Measurements from ENCODE around the gene BANP.
"Not testable (repeated sequence)": the region's sequence is repeated elsewhere in the genome, so short reads cannot be mapped to it uniquely, and the experiment has no call there.

BANP gene

DNA sequence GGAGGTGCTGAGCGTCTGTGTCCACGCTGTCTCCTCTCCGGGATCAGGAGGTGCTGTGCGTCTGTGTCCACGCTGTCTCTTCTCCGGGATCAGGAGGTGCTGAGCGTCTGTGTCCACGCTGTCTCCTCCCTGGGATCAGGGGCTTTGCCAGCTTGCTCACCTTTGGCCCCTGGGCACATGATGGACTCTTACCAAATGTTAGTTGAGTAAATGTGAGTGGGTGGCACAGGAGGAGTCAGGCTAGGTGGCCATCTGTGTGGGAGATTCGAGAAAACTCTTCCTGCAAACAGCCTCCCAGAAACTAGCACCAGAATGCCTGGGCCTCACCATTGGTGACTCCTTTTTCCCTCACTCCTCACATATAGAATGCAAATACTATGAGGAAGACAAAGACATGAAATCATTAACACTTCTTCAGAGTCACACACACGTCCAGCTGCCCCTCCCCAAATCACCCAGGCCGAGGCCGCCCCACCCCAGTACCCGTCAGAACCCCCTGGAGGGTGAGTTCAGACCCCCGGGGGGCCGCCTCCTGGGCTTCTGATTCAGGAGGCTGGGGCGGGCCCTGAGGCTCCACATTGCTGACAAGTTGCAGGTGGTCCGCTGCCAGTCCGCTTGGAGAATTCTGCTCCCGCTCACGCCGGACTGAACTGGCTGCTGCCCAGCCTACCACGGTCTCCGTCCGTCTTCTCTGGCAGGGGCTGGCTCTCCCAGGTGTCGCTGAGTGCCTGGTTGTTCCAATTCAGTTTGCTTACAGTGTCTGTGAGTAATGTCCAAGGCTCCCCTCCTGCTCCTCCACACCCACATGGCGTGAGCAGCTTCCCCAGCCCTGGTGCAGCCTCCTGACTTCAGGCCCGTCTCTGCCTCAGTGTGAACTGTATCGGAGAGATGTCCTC lies 158.7 kb downstream of the BANP start:
- H3K9me3 ChIP-seq (ENCODE audit: control insufficient read depth, insufficient read depth, low read depth, low read length); H3K4me1 ChIP-seq (ENCODE audit: control insufficient read depth, insufficient read depth, low read length); H3K4me3 ChIP-seq (ENCODE audit: low read depth, low read length); POLR2A ChIA-PET; H3K36me3 ChIP-seq (ENCODE audit: control insufficient read depth in 2 of 2, insufficient read depth in 1 of 2, low read length in 2 of 2); H3K27ac ChIP-seq (ENCODE audit: extremely low read depth, low read depth, low read length); CTCF ChIA-PET: not testable (repeated sequence)
- 0 out of 2 replicates have a peak, but pooled peaks have one; percentile 10 for TF ChIP-seq GLIS1 (tag by site-specific recombination; IDR thresholded peaks at IDR 0.05)

DNA sequence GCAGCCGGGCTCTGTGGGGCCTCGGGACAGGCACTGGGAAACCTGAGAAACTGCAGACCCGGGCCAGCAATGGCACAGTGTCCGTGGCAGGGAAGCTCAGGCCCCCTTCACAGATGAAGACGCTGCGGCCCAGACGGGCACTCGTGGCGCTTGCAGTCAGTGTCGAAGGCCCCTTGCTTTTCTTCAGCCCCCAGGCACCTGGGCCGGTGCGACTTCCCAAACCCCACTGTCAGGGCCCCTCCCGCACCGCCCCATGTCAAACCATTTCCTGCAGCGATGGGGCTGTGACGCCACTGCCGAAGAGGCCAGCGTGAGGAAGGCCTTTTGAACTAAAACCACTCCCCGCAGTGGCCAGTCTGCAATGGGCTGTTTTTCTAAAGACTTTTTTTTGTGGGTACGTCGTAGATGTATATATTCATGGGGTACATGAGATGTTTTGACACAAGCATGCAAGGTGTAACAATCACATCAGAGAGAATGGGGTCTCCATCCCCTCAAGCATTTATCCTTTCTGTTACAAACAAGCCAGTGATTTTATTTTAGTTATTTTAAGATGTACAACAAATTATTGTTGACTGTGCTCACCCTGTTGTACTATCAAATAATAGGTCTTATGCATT lies 159.8 kb downstream of the BANP start:
- H3K9me3 ChIP-seq (ENCODE audit: control insufficient read depth, insufficient read depth, low read depth, low read length); POLR2A ChIA-PET; H3K36me3 ChIP-seq (ENCODE audit: control insufficient read depth in 2 of 2, insufficient read depth in 1 of 2, low read length in 2 of 2); H3K4me1 ChIP-seq (ENCODE audit: control insufficient read depth, insufficient read depth, low read length); H3K27ac ChIP-seq (ENCODE audit: extremely low read depth, low read depth, low read length); H3K4me3 ChIP-seq (ENCODE audit: low read depth, low read length); CTCF ChIA-PET: not testable (repeated sequence)

DNA sequence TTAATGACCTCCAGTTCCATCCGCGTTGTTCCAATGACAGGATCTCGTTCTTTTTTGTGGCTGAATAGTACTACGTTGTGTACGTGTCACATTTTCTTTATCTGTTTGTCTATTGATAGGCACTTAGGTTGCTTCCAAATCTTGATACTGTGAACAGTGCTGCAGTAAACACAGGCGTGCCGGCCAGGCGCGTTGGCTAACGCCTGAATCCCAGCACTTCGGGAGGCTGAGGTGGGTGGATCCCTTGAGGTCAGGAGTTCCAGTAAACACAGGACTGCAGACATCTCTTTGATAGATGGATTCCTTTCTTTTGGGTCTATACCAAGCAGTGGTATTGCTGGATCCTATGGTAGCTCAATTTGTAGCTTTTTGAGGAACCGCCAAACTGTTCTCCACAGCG lies 160.7 kb downstream of the BANP start:
- H3K4me3 ChIP-seq (ENCODE audit: low read depth, low read length); H3K4me1 ChIP-seq (ENCODE audit: control insufficient read depth, insufficient read depth, low read length); H3K27ac ChIP-seq (ENCODE audit: extremely low read depth, low read depth, low read length); H3K36me3 ChIP-seq (ENCODE audit: control insufficient read depth in 2 of 2, insufficient read depth in 1 of 2, low read length in 2 of 2); H3K9me3 ChIP-seq (ENCODE audit: control insufficient read depth, insufficient read depth, low read depth, low read length); POLR2A ChIA-PET; CTCF ChIA-PET: not testable (repeated sequence)

DNA sequence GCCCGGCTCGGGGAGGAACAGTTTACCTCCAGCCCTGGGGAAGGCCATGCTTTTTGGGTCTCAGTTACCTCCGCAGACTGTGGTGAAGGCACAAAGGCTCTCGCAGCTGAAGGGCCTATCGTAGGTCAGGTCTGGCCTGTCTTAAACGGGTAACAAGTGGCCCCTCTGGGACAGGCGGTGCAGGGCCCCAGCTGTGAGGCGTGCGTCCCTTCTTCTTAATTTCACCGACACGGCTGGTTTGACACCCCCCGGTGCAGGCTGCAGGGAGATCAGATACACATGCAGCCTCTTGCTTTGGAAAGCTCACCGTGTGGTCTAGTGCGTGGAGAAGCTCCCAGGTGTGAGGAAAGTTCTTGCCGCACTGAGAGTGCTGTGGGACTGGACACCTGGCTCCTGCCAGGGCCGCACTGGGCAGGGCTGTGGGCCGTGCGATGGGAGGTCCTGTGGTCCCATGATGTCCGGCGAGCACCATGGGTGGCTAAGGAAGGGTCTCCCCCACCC lies 162.4 kb downstream of the BANP start:
- H3K4me1 ChIP-seq (ENCODE audit: control insufficient read depth, insufficient read depth, low read length) = no peaks in the 10 kb centered on the region; the same call in 1 of the 2 replicates
- no peaks in the 10 kb centered on the region for H3K36me3 ChIP-seq (ENCODE audit: control insufficient read depth in 2 of 2, insufficient read depth in 1 of 2, low read length in 2 of 2)
- no peak overlapping the region for H3K4me3 ChIP-seq (ENCODE audit: low read depth, low read length)
- ChIA-PET CTCF (no interaction called here), POLR2A (no interaction called here)
- no peak overlapping the region for H3K27ac ChIP-seq (ENCODE audit: extremely low read depth, low read depth, low read length)
- H3K9me3 ChIP-seq (ENCODE audit: control insufficient read depth, insufficient read depth, low read depth, low read length) = no peaks in the 10 kb centered on the region
- no peak for TF ChIP-seq KLF10 (tag by site-specific recombination; IDR thresholded peaks at IDR 0.05)
- TF ChIP-seq, protein P1, sequence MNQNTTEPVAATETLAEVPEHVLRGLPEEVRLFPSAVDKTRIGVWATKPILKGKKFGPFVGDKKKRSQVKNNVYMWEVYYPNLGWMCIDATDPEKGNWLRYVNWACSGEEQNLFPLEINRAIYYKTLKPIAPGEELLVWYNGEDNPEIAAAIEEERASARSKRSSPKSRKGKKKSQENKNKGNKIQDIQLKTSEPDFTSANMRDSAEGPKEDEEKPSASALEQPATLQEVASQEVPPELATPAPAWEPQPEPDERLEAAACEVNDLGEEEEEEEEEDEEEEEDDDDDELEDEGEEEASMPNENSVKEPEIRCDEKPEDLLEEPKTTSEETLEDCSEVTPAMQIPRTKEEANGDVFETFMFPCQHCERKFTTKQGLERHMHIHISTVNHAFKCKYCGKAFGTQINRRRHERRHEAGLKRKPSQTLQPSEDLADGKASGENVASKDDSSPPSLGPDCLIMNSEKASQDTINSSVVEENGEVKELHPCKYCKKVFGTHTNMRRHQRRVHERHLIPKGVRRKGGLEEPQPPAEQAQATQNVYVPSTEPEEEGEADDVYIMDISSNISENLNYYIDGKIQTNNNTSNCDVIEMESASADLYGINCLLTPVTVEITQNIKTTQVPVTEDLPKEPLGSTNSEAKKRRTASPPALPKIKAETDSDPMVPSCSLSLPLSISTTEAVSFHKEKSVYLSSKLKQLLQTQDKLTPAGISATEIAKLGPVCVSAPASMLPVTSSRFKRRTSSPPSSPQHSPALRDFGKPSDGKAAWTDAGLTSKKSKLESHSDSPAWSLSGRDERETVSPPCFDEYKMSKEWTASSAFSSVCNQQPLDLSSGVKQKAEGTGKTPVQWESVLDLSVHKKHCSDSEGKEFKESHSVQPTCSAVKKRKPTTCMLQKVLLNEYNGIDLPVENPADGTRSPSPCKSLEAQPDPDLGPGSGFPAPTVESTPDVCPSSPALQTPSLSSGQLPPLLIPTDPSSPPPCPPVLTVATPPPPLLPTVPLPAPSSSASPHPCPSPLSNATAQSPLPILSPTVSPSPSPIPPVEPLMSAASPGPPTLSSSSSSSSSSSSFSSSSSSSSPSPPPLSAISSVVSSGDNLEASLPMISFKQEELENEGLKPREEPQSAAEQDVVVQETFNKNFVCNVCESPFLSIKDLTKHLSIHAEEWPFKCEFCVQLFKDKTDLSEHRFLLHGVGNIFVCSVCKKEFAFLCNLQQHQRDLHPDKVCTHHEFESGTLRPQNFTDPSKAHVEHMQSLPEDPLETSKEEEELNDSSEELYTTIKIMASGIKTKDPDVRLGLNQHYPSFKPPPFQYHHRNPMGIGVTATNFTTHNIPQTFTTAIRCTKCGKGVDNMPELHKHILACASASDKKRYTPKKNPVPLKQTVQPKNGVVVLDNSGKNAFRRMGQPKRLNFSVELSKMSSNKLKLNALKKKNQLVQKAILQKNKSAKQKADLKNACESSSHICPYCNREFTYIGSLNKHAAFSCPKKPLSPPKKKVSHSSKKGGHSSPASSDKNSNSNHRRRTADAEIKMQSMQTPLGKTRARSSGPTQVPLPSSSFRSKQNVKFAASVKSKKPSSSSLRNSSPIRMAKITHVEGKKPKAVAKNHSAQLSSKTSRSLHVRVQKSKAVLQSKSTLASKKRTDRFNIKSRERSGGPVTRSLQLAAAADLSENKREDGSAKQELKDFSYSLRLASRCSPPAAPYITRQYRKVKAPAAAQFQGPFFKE (tag by site-specific recombination; IDR thresholded peaks at IDR 0.05; ENCODE audit: borderline replicate concordance) = no peak
- TF ChIP-seq ZNF624 (tag by site-specific recombination; IDR thresholded peaks at IDR 0.05) = no peak
- TF ChIP-seq ZNF426 (tag by site-specific recombination; IDR thresholded peaks at IDR 0.05) = no peak
- TF ChIP-seq, protein P2, sequence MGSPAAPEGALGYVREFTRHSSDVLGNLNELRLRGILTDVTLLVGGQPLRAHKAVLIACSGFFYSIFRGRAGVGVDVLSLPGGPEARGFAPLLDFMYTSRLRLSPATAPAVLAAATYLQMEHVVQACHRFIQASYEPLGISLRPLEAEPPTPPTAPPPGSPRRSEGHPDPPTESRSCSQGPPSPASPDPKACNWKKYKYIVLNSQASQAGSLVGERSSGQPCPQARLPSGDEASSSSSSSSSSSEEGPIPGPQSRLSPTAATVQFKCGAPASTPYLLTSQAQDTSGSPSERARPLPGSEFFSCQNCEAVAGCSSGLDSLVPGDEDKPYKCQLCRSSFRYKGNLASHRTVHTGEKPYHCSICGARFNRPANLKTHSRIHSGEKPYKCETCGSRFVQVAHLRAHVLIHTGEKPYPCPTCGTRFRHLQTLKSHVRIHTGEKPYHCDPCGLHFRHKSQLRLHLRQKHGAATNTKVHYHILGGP (tag by site-specific recombination; IDR thresholded peaks at IDR 0.05) = no peak
- TF ChIP-seq, protein P3, sequence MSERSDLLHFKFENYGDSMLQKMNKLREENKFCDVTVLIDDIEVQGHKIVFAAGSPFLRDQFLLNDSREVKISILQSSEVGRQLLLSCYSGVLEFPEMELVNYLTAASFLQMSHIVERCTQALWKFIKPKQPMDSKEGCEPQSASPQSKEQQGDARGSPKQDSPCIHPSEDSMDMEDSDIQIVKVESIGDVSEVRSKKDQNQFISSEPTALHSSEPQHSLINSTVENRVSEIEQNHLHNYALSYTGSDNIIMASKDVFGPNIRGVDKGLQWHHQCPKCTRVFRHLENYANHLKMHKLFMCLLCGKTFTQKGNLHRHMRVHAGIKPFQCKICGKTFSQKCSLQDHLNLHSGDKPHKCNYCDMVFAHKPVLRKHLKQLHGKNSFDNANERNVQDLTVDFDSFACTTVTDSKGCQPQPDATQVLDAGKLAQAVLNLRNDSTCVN (tag by site-specific recombination; optimal IDR thresholded peaks at IDR 0.05) = no peak
- no peak for TF ChIP-seq ZBTB21 (tag by site-specific recombination; IDR thresholded peaks at IDR 0.05)
- TF ChIP-seq ZNF138 (tag by site-specific recombination; IDR thresholded peaks at IDR 0.05; ENCODE audit: borderline replicate concordance) = no peak

DNA sequence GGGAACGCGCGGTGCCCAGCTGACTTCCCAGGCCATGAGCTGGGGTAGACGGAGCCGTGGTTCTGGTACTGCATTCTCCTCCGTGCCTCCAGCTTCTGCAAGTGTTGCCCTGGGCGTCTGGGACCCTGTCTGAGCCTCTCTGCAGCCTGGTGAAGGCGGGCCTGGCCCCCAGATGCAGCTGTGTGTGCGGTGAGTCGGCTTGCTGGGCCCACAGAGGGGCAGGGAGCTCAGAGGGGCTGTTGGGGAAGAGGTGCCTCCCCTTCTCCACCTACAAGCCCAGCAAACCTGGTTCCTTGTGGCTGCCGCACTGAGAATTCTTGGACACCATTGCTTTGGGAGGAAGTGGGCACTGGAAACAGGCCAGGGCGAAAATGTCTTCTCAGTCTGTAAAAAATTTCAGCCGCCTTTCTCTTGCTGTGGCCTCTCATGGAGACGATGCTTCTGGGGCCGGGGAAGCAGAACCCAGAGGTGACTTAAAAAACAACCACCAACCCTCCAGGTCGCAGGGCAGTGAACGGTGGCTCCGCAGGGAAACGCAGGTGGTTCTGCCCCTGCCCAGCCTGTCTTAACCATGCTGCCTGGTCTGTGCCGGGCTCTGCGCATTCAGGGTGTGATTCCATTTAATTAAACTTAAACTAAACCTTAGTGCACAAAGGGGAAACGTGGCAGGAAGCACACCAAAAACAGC lies 163.5 kb downstream of the BANP start:
- CTCF ChIA-PET; H3K9me3 ChIP-seq (ENCODE audit: control insufficient read depth, insufficient read depth, low read depth, low read length); H3K4me3 ChIP-seq (ENCODE audit: low read depth, low read length); POLR2A ChIA-PET; H3K4me1 ChIP-seq (ENCODE audit: control insufficient read depth, insufficient read depth, low read length); H3K27ac ChIP-seq (ENCODE audit: extremely low read depth, low read depth, low read length); H3K36me3 ChIP-seq (ENCODE audit: control insufficient read depth in 2 of 2, insufficient read depth in 1 of 2, low read length in 2 of 2): not testable (repeated sequence)
